Mammary epithelial cell (primary cell): ENCODE results near the gene SLC2A9.

Experiments
- EZH2 ChIP-seq: IDR thresholded peaks from 2 replicates; pipeline ENCODE4 v1.6.1; 2012; ENCODE audit warnings: low read length, inconsistent platforms, borderline replicate concordance
- TF ChIP-seq, protein P1 (sequence below), 2 donors: IDR thresholded peaks in 1 of 2; conservative IDR thresholded peaks in 1 of 2; 2 replicates each; pipeline ENCODE4 v1.5.1; 2011 to 2012; ENCODE audit warnings: inconsistent platforms in 2 of 2, low read length in 2 of 2, mild to moderate bottlenecking in 2 of 2, control low read depth in 1 of 2, low read depth in 1 of 2; ENCODE audit not compliant: insufficient read depth in 1 of 2; ENCODE audit errors: extremely low read depth in 1 of 2

DNA sequence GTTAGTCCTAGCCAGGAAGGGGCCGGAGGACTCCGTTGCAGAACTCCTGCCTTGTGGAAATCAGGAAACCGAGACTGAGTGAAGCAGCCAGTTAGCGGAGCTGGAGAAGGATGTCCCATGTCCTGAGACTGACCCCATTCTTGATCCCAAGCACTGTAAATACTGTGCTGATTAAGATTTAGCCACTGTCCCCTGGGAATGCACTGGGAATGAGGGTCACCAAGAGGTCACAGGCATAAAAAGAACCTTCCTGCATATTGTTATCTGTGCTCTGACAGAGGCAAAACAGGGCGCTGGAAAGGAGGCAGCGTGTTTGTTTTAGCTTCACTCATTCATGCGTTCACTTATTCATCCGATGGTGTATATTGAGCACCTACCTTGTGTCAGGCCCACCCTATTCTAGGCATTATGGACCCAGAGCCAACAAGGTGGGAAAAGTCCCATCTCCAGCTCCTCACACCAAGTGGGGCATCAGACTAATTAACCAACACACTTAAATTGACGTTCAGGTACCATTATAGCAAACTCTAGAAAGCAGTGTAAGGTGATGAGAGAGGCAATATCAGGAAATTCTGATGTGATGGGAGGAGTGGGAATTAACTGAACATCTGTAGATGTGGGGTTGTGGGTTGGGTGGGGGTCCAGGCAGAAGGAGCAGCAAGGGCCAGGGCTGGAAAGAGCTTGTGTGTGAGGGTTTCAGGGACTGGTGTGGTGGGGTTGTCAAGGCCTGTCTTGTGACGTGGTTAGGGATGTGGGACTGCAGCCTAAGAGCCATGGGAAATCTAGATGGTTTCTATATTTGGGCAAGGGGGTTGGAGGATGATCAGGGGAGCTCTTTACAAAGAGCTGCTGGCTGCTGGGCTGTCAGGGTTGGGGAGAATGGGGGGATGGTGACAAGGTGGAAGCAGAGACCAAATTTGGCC lies 10.6 kb upstream of the SLC2A9 start:
- TF ChIP-seq, protein P1, sequence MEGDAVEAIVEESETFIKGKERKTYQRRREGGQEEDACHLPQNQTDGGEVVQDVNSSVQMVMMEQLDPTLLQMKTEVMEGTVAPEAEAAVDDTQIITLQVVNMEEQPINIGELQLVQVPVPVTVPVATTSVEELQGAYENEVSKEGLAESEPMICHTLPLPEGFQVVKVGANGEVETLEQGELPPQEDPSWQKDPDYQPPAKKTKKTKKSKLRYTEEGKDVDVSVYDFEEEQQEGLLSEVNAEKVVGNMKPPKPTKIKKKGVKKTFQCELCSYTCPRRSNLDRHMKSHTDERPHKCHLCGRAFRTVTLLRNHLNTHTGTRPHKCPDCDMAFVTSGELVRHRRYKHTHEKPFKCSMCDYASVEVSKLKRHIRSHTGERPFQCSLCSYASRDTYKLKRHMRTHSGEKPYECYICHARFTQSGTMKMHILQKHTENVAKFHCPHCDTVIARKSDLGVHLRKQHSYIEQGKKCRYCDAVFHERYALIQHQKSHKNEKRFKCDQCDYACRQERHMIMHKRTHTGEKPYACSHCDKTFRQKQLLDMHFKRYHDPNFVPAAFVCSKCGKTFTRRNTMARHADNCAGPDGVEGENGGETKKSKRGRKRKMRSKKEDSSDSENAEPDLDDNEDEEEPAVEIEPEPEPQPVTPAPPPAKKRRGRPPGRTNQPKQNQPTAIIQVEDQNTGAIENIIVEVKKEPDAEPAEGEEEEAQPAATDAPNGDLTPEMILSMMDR (conservative IDR thresholded peaks at IDR 0.05 in 1 of 2, IDR thresholded peaks at IDR 0.05 in 1 of 2; ENCODE audit: extremely low read depth in 1 of 2, insufficient read depth in 1 of 2, low read depth in 1 of 2, low read length in 2 of 2): no peak
- TF ChIP-seq EZH2: no peak
